OCI-LY3 (cell line): ENCODE data around the gene KCNMA1.

Experiments
- H2AFZ ChIP-seq: fragments of 200-600, 300-600 bp; shearing (Covaris generic); 2 replicates; pipeline ENCODE4 v1.6.0; 2014; ENCODE audit warnings: antibody characterized with exemption, low read depth, low read length
- H3K27ac ChIP-seq: fragments of 200-600, 300-600 bp; sonication (generic); 2 replicates; pipeline ENCODE4 v1.5.1; 2014; ENCODE audit warnings: mild to moderate bottlenecking, low read length, moderate library complexity, mixed read lengths
- H3K27me3 ChIP-seq: fragments of 200-600, 300-600 bp; sonication (generic); 2 replicates; pipeline ENCODE4 v1.6.1; 2014; ENCODE audit warnings: low read depth, low read length, mixed read lengths
- H3K36me3 ChIP-seq: fragments of 200-600, 300-600 bp; sonication (generic); replicated peaks from 2 replicates; pipeline ENCODE3; 2014; ENCODE audit warnings: low read depth, low read length, mixed read lengths
- H3K4me1 ChIP-seq: fragments of 300-600, 200-600 bp; sonication (generic); 2 replicates; pipeline ENCODE4 v1.6.1; 2014; ENCODE audit warnings: low read length, mixed read lengths
- H3K4me2 ChIP-seq: fragments of 200-600, 300-600 bp; sonication (generic); 2 replicates; pipeline ENCODE4 v1.6.1; 2014; ENCODE audit warnings: low read length, mixed read lengths
- H3K4me3 ChIP-seq: fragments of 300-600, 200-600 bp; sonication (generic); 2 replicates; pipeline ENCODE4 v1.5.1; 2014; ENCODE audit warnings: antibody characterized with exemption, mild to moderate bottlenecking, low read length, moderate library complexity
- H3K79me2 ChIP-seq: fragments of 300-600, 200-600 bp; shearing (Covaris generic); 2 replicates; pipeline ENCODE4 v1.6.1; 2014; ENCODE audit warnings: mild to moderate bottlenecking, low read length, mixed read lengths
- H3K9ac ChIP-seq: fragments of 300-600, 200-600 bp; shearing (Covaris generic); 2 replicates; pipeline ENCODE4 v1.6.0; 2014; ENCODE audit warnings: mild to moderate bottlenecking, low read length, moderate library complexity
- H3K9me3 ChIP-seq: fragments of 200-600, 300-600 bp; shearing (Covaris generic); 2 replicates; pipeline ENCODE4 v1.6.1; 2014; ENCODE audit warnings: low read length, mixed read lengths; ENCODE audit not compliant: insufficient read depth
- H4K20me1 ChIP-seq: fragments of 200-600, 300-600 bp; sonication (generic); 2 replicates; pipeline ENCODE4 v1.6.1; 2016; ENCODE audit warnings: low read length, mixed read lengths; ENCODE audit not compliant: insufficient read depth
- EZH2phosphoT487 ChIP-seq: fragments of 200-600 bp; shearing (Covaris generic); IDR thresholded peaks from 2 replicates; pipeline ENCODE4 v1.6.1; 2018; ENCODE audit warnings: antibody characterized with exemption, mixed run types, low read depth
- TF ChIP-seq, protein P1 (sequence below): fragments of 200-600, 300-600 bp; sonication (generic); IDR thresholded peaks from 2 replicates; pipeline ENCODE4 v1.5.1; 2014; ENCODE audit warnings: antibody characterized with exemption, low read length, low read depth

The KCNMA1 gene

DNA sequence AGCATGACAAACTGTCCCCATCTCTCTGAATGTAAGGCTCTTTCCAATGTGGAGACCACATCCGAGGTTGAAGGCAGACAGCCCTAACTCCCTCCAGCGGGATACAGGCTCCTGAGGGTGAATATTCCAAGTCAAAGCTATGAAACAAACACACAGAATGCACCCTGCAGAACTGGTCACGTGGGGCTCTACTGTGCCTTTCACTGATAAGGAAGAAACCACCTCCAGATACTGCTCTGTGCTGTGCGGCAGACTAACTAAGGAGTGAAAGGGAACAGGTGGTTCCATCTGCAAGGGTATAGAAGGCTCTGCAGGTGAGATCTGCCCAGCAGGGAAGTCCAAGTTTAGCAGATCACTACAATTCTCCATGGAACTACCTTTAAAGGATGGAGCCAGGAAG lies 534.4 kb downstream of the KCNMA1 start:
- H3K36me3 ChIP-seq = peaks cover 21% of the 10 kb centered on the region
- H3K79me2 ChIP-seq = no peaks in the 10 kb centered on the region

DNA sequence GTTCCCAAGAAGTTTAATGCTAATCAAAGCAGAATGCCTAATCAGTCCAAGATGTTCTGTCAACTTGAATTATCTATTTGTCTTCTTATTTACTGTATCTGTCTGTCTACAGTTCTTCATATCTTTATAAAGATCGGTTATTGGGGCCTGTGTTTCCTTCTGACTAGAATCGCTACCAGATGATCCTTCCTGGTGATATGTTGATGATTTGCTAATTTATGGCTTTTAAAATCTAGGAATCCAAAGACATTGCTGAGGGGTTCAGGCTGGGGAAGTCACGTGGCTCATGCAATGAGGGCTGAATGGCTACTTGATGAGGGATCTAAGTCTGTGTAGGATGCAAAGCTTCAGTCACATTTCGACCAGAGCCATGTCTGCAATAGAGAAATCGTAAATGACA lies 536.3 kb downstream of the KCNMA1 start:
- TF ChIP-seq, protein P1, sequence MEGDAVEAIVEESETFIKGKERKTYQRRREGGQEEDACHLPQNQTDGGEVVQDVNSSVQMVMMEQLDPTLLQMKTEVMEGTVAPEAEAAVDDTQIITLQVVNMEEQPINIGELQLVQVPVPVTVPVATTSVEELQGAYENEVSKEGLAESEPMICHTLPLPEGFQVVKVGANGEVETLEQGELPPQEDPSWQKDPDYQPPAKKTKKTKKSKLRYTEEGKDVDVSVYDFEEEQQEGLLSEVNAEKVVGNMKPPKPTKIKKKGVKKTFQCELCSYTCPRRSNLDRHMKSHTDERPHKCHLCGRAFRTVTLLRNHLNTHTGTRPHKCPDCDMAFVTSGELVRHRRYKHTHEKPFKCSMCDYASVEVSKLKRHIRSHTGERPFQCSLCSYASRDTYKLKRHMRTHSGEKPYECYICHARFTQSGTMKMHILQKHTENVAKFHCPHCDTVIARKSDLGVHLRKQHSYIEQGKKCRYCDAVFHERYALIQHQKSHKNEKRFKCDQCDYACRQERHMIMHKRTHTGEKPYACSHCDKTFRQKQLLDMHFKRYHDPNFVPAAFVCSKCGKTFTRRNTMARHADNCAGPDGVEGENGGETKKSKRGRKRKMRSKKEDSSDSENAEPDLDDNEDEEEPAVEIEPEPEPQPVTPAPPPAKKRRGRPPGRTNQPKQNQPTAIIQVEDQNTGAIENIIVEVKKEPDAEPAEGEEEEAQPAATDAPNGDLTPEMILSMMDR = no peak
- no peak for TF ChIP-seq EZH2phosphoT487
- Histone ChIP-seq H3K9ac (no peak overlapping the region), H3K27ac (no peak overlapping the region), H3K36me3 (peaks cover 6% of the 10 kb centered on the region), H3K27me3 (no peaks in the 10 kb centered on the region), H3K79me2 (no peaks in the 10 kb centered on the region), H2AFZ (no peak overlapping the region), H3K9me3 (no peaks in the 10 kb centered on the region), H4K20me1 (no peaks in the 10 kb centered on the region), H3K4me3 (no peak overlapping the region), H3K4me2 (no peak overlapping the region), H3K4me1 (no peaks in the 10 kb centered on the region)

More for the DNA sequence above, 534.4 kb downstream of the KCNMA1 start:
- TF ChIP-seq, protein P1 = no peak
- TF ChIP-seq EZH2phosphoT487 = no peak
- peaks cover 4% of the 10 kb centered on the region for H3K4me1 ChIP-seq
- H3K27ac ChIP-seq = no peak overlapping the region
- H3K4me3 ChIP-seq = no peak overlapping the region
- no peaks in the 10 kb centered on the region for H4K20me1 ChIP-seq
- H3K27me3 ChIP-seq = no peaks in the 10 kb centered on the region
- H2AFZ ChIP-seq = no peak overlapping the region
- no peak overlapping the region for H3K9ac ChIP-seq
- no peaks in the 10 kb centered on the region for H3K9me3 ChIP-seq
- no peak overlapping the region for H3K4me2 ChIP-seq

DNA sequence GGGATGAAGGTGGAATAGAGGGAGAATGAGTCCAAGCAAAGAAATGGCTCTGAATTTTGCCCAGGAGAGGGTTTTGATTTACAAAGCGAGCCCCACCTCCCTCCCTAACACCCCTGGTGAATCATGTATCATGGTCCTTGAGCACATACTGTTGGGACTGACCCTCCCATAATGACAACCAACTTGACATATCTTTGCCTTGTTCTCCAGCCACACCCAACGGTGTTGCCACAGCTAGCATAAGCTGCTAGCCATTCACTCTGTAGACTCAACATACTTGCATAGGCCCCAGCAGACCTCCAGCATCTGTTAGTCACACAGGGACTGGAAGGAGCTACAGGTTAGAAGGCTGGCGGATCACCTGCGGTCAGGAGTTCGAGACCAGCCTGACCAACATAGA lies 538.5 kb downstream of the KCNMA1 start:
- no peak overlapping the region for H3K9ac ChIP-seq
- H3K9me3 ChIP-seq = no peaks in the 10 kb centered on the region
- H3K36me3 ChIP-seq = peaks cover 6% of the 10 kb centered on the region
- H3K4me2 ChIP-seq = no peak overlapping the region
- H3K79me2 ChIP-seq = no peaks in the 10 kb centered on the region
- no peak overlapping the region for H3K4me3 ChIP-seq
- TF ChIP-seq, protein P1 = no peak
- TF ChIP-seq EZH2phosphoT487 = no peak
- H2AFZ ChIP-seq = no peak overlapping the region
- no peaks in the 10 kb centered on the region for H3K27me3 ChIP-seq
- no peak overlapping the region for H3K27ac ChIP-seq
- H4K20me1 ChIP-seq = no peaks in the 10 kb centered on the region
- H3K4me1 ChIP-seq = no peaks in the 10 kb centered on the region

DNA sequence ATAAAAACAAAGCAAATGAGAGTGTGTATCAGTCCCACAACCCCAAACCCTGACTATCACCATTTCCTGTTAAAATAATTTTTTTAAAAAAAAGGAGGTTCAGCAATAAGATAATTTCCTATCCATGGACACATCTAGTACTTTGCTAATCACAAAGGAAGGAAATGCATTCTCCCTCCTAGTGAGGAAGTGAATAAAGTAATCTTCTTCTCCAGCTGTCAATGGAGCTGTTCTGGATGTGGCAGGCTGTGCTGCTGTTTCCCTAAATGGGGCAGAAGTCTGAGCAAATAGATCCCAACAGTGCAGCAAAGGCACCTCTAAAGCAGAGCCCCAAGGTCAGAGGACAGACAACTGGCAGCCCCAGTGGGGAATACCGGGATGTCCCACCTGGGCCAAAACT lies 540.0 kb downstream of the KCNMA1 start:
- no peak overlapping the region for H2AFZ ChIP-seq
- H3K79me2 ChIP-seq = no peaks in the 10 kb centered on the region
- H3K4me2 ChIP-seq = no peak overlapping the region
- H3K4me3 ChIP-seq = no peak overlapping the region
- no peaks in the 10 kb centered on the region for H3K4me1 ChIP-seq
- H3K27me3 ChIP-seq = no peaks in the 10 kb centered on the region
- peaks cover 6% of the 10 kb centered on the region for H3K36me3 ChIP-seq
- H3K27ac ChIP-seq = no peak overlapping the region
- H3K9me3 ChIP-seq = no peaks in the 10 kb centered on the region
- H3K9ac ChIP-seq = no peak overlapping the region
- TF ChIP-seq EZH2phosphoT487 = no peak
- TF ChIP-seq, protein P1 = no peak
- H4K20me1 ChIP-seq = no peaks in the 10 kb centered on the region
